ENCODE data around the gene TTC28.

- no peak for TF ChIP-seq CTCF (IDR thresholded peaks at IDR 0.05)
- TF ChIP-seq POLR2A (IDR thresholded peaks at IDR 0.05), result no peak
Observed at GRCh38 chr22:28607795-28608194, 71.8 kb downstream of the TTC28 start.

All from uterus (tissue), 2 donors.